Hematopoietic multipotent progenitor cell (in vitro differentiated cells): ENCODE data around the gene IBA57. TPM values are rescaled to one million over a fixed set of nuclear protein-coding genes. Genes with fewer than 3 reads are reported as not detected.
"Not testable (repeated sequence)": the region's sequence is repeated elsewhere in the genome, so short reads cannot be mapped to it uniquely, and the experiment has no call there.

Experiments
- DNase-seq, 3 donors: peaks; one replicate each; pipeline ENCODE4 v3.0.0-alpha.2; 2011 to 2015; ENCODE audit warnings: low read depth in 2 of 3, low spot score in 2 of 3
- total RNA-seq: library from RNA; depleted of rRNA; stranded (reverse); fragments of >200 nt; gene quantifications from one replicate; pipeline ENCODE4 v1.2.3, GENCODE V29; 2012

IBA57 gene
- total RNA-seq, 1 donor = 10.8 TPM

DNA sequence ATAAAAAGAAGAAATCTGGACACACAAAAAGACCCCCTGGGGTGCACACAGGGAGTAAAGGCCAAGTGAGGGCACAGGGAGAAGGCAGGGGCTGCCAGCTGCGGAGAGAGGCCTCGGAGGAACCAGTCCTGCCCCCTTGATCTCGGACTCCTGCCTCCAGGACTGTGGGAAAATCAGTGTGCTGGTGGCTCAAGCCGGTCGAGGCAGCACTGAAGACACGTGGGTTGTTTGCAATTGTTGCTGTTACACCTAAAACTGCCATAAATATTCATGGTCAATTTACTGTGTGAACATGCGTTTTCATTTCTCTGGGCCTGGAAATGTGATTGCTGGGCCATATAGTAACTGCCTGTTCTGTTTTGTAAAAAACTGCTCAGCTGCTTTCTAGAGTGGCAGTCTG is 18.5 kb downstream of the IBA57 start:
- no peak for DNase-seq

DNA sequence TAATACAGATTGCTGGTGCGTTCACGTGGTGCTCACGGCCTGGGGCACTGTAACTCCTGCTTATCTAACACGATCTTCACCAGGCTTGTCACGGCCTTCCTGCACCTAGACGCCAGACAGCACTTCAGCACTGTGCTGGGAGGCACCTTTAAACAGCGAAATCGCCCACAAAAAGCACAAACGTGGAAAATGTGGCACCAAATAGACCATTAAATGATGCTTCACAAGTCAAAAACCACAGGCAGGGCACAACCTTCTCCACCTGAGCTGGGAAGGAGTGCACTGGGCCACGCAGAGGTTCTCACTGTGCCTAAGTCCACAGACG is 20.0 kb downstream of the IBA57 start:
- no peak for DNase-seq

DNA sequence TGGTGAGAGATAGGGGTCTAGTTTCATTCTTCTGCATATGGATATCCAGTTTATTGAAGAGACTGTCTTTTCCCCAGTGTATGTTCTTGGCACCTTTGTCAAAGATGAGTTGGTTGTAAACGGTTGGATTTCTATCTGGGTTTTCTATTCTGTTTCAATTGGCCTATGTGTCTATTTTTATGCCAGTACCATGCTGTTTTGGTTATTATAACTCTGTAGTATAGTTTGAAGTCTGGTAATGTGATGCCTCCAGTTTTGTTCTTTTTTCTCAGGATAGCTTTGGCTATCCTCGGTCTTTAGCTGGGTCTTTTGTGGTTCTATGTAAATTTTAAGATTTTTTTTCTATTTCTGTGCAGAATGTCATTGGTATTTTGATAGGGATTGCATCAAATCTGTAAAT is 22.6 kb downstream of the IBA57 start:
- DNase-seq = not testable (repeated sequence)

GRCh38 chr1:228190182-228190581 is 24.6 kb downstream of the IBA57 start:
- no peak for DNase-seq

- no peak for DNase-seq
These were observed 25.2 kb downstream of the IBA57 start for GRCh38 chr1:228190778-228191177.

DNA sequence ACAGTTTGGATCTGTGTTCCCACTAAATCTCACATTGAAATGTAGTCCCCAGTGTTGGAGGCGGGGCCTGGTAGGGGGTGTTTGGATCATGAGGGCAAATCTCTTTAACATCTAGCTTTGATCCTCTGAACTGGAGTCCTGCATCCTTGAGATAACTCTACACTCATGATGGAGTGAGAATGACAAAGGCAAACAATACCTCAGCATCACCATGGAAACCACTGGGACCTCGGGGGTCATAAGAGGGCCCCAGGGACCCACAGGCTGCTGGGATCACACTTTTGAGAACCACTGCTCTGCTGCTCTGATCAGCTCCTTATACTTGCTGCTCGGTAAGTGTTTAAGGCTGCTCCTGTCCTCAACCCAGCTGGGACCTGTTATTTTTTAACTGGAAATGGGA is 28.8 kb downstream of the IBA57 start:
- peak in 1 of 3 donors; percentile 25 for DNase-seq

DNA sequence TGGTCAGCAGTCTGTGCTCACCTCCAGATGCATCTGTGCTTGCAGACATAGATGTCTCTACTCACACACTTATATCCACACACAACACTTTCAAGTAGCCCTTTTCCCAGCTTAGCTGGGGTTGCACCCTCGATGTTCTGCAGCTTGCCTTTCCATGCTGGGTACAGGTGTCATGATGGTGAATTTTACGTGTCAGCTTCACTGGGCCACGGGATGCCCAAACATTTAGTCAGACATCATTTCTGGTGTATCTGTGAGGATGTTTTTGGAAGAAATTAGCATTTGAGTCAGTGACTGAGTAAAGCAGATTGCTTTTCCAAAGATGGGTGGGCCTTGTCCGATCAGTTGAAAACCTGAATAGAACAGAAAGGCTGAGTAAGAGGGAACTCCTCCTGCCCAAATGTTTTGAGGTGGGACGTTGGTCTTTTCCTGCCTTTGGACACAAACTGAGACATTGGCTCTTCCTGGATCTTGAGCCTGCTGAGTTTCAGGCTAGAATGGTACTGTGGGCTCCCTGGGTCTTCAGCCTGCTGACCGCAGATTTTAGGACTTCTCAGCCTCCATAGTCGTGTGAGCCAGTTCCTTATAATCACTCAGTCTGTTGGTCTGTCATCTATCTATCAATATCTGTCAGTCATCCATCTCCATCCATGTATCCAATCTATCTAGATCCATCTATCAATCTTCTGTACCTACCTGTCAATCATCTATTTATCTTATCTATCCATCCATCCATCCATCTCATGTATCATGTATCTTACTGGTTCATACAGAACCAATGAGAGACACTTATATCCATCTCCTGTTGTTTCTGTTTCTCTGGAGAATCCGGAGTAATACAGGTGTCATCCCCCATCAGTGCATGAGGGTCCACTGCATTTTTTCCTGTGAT is 29.6 kb downstream of the IBA57 start:
- DNase-seq = no peak

DNA sequence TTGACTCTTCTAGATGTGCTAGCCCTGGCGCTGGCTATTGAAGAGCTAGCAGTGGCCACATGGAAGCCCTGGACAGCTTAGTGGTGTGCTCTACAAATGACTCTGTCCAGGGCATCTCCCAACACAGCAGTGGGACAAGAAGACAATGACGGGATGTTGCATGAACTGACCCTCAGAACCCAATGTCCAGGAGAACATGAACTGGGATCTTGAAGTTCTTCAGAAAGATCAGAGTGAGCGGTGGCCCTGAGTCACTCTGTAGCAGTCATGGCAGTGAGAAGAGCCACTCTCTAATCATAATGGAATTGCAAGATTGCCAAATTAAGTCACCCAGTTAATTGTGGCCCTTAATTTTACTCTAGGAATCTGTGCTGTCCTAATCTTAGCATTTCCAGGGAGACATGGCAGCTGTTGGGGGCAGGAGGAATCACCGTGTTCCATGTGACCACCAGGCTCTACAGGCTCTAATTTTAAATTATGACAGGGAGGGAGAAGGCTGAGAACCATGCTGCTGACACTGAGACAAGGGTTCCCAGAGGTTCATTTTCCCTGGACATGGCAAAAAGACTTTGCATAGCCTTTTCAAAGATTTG is 32.0 kb downstream of the IBA57 start:
- no peak for DNase-seq

DNA sequence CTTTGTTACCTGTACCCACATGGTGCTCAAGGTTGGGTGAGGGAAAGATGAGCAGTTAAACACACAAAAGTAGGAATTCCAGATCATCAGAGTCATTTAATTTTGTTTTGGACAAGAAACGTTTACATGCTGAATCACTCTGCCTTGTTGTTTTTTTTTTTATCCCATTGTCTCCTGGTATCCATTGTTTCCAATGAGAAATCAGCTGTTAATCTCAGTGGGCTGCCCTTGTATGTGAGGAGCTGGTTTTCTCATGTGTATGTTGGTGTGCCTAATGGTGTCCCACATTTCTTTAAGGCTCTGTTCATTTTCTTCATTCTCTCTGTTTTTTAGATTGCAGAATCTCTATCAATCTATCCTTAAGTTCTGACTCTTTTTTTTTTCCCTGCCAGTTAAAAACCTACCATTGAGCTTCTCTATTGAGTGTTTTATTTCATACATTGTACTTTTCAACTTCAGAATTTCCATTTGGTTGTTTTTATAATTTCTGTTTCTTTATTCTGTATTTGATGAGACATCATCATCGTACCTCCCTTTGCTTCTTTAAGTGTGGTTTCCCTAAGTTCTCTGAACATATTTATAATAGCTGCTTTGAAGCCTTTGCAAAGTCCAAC is 33.5 kb downstream of the IBA57 start:
- DNase-seq = peak in 1 of 3 donors; percentile 31

DNA sequence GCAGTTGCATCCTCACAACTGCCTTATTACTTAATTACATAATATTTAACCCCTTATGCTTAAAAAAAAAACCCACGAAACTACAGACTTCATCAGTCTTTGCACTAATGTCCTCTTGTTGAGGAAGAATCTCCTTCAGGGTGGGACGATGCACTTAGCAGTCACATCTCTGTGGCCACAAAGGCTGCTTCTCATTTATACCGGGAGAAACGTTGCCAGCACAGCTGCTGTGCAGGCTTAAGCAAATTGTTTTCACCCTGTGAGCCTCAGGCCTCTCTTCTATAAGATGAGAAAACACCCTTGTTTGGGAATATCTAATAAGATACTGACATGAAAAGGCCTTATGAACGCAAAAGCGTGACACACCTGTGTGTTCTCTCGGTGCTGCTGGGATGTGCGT is 39.4 kb downstream of the IBA57 start:
- DNase-seq = no peak

DNA sequence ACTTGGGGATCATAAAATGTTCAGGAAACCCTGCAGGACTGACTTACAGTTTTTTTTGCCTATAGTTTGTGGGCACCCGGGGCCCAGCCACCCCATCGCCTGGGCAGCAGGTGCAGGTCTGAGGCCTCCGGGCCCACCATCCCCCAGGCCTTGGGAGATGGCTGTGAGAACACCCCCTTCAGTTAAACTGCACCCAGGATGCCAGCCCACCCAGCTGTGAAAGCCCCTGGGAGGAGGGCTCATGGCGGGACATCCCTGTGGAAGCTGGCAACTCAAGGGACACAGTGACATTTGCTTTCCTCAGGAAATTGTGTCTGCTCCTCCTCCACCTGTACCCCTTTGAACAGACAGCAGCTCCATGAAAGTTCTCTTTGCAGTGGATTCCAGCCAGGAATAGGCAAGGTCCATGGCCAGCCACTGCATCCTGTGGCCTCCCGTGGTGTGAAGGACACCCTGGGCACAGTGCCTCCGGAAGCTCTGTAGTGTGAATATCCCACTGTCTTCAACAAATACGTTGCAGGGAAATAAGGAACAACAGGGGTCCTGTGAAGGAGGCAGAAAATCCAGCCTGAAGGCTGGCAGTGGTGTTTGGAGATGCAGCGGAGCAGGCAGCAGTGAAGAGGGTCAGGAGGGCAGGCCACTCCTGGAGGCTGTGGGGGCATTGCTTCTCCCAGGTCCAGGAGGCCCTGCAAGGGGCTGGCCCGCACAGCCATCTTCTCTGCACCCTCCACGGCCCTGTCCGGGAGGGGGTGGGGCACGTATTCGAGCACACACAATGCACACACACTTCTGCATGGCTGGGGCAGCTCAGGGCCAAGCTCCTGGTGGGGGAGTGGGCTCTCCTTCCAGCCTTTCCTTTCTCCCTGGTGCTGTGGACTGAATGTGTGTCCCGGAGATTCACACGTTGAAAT is 40.2 kb downstream of the IBA57 start:
- no peak for DNase-seq

- DNase-seq = no peak
These were observed 41.2 kb downstream of the IBA57 start for GRCh38 chr1:228206582-228207351.

DNA sequence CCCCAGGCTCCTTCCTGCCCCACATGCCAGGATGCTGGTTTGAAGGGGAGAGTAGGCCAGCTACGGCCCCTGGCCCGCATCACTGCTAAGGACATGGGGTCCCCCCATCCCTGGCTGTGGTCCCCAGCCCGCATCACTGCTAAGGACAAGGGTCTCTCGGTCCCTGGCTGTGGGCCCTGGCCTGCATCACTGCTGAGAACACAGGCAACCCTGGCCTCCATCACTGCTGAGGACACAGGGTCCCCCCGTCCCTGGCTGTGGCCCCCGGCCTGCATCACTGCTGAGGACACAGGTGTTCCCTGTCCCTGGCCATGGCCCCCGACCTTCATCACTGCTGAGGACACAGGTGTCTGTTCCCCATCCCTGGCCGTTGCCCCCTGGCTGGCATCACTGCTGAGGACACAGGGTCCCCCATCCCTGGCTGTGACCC is 41.8 kb downstream of the IBA57 start:
- no peak for DNase-seq

DNA sequence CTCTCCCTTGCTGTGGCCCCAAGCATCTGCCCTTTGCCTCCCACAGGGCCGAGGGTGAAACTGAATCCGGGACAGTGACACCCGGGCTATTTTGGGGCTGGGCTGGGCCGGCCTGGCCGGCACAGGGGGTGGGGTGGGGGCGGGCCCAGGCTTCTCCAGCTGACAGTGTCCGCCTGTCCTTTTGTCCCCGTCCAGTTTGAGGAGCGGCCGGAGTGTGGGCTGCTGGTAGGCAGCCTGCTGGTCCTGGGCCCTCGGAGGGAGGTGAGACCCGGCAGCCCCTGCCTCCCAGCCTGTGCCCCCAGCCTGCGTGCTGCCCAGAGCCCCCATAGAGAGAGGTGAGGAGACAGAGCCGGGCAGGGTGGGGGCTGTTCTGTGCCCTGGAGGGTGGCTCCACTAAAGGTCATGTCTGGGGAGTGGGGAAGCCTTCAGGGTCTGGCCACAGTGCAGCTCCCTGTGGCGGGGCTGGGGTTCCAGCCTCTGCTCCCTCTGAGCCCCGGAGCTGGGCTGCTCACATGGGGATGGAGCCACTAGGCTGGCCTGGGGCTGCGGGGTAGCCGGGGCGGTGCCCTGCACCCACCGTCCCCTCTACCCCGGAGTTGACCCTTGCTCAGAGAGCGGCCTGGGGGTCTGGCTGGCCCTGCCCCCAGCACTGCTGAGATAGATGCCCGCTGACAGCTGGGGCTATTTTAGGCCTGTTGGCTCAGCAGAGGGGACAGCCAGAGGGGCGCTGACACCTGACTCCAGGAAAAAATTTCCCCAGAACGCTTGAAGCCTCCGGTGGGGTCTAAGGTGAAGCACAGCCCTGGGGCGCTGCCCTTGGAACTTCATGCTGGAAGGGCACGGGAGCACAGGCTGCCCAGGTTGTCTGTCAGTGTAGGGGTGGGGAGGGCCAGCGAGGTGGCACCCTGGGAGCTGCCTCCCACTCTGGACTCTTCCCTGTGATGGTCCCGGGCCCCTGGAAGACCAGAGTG is 42.5 kb downstream of the IBA57 start, which contains the start of gene OBSCN:
OBSCN (plus strand) TSS at position 194 of the 971 bp plus-strand sequence. CDS start 3,740 bp downstream, outside the sequence.
- DNase-seq = no peak

- DNase-seq = no peak
These were observed 43.4 kb downstream of the IBA57 start for GRCh38 chr1:228208831-228209551.

DNA sequence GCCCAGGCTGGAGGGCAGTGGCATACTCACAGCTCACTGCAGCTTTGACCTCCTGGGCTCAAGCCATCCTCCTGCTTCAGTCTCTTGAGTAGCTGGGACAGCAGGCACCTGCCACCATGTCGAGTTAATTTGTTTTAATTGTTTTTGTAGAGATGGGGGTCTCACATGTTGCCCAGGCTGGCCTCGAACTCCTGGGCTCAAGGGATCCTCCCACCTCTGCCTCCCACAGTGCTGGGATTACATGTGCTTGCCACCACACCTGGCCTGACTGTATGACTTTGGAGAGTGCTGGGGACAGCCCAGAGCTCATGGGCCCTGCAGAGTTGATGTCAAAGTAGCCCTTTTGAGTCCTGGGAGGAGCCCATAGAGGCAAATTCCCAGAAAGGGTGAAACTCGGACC is 44.1 kb downstream of the IBA57 start:
- DNase-seq = no peak

DNA sequence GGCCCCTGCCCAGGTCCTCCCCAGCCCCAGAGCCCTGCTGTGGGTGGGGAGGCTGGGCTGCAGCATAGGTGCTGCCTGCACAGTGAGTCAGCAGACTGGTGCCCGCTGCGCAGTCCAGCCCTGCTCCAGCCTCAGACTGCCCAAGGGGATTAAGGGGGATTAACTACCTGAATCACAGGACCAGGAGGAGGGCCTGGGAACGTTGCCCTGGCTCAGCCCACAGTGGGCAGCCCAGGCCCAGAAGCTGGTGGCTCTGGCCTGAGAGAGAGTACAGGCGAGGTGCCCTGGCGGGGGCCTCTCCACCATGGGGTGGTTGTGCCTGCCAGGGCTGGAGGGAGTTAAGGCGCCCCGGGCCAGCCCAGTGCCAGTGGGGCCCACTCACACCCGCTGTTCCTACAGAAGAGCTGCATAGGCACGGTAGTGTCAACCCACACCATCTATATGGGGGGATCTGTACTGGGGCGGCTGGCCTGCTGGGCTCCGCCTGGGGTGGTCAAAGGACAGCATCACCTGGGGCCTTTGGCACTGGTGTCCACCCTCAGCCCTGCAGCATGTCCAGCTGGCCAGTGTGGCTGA is 44.6 kb downstream of the IBA57 start:
- DNase-seq = no peak
